ENCODE data around the gene FOXP4.

The FOXP4 gene

DNA sequence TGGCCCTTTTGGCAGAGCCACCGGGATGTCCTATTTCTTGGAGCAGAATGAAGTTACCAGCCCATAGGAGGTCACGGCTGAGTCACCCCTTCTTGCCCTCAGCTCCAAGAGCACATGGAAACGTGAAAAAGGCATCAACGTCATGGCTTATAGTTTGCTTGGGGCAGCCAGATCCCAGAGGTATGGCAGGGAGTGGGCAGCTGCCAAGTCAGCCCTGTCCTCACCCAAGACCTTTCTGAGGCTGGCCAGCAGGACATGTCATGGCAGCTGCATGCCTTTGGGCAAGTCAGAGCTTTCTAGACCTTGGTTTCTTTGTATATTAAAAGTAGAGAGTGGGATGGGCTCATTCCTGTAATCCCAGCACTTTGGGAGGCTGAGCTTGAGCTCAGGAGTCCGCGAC lies 83.9 kb downstream of the FOXP4 start:
- H3K4me1 ChIP-seq (ENCODE audit: insufficient read depth, low read length) = peaks cover 6% of the 10 kb centered on the region; the same call in 1 of the 2 replicates
- H3K36me3 ChIP-seq (ENCODE audit: insufficient read depth, low read length) = no peaks in the 10 kb centered on the region
- H3K9me3 ChIP-seq (ENCODE audit: control insufficient read depth, insufficient read depth, low read length) = no peaks in the 10 kb centered on the region
- no peak overlapping the region for H3K9ac ChIP-seq (ENCODE audit: low read depth, low read length)

DNA sequence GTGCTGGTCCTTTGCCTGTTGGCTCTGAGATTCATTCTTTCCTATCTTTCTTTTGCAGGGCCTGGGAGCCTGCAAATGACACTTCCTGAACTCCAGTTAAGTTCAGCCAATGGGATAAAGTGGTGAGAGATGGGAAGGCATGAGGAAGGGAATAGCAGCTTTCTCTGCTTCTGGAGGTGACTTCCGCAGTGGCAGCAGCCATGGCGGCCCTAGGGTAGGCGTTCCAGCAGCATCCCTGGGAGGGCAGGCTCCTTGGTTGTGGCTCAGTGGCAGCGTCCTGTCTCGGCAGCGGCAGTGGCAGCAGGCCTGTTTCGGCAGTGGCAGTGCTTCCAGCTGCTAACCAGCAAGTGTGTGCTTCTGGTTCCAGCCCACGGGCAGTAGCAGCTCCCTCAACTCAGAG lies 84.8 kb downstream of the FOXP4 start:
- no peak overlapping the region for H3K9ac ChIP-seq (ENCODE audit: low read depth, low read length)
- H3K36me3 ChIP-seq (ENCODE audit: insufficient read depth, low read length) = no peaks in the 10 kb centered on the region
- peaks cover 6% of the 10 kb centered on the region; the same call in 1 of the 2 replicates for H3K4me1 ChIP-seq (ENCODE audit: insufficient read depth, low read length)
- no peaks in the 10 kb centered on the region for H3K9me3 ChIP-seq (ENCODE audit: control insufficient read depth, insufficient read depth, low read length)

DNA sequence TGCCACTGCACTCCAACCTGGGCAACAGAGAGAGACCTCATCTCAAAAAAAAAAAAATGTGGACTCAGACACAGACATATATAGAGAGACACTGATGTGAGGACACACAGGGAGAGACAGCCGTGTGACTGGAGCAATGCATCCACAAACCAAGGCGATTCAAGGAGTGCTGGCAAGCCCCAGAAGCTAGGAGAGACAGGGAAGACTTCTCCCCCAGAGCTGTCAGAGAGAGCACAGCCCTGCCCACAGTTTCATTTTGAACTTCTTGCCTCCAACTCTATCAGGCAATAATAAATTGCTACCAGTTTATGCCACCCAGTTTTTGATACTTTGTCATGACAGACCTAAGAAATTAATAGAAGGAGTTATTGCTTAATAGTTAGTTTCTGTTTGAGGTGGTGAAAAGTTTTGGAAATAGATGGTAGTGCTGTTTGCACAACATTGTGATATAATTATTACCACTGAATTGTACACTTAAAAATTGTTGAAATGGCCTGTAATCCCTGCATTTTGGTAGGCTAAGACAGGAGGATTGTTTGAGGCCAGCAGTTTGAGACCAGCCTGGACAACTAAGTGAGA lies 87.0 kb downstream of the FOXP4 start:
- H3K36me3 ChIP-seq (ENCODE audit: insufficient read depth, low read length) = no peaks in the 10 kb centered on the region
- no peak overlapping the region for H3K9ac ChIP-seq (ENCODE audit: low read depth, low read length)

DNA sequence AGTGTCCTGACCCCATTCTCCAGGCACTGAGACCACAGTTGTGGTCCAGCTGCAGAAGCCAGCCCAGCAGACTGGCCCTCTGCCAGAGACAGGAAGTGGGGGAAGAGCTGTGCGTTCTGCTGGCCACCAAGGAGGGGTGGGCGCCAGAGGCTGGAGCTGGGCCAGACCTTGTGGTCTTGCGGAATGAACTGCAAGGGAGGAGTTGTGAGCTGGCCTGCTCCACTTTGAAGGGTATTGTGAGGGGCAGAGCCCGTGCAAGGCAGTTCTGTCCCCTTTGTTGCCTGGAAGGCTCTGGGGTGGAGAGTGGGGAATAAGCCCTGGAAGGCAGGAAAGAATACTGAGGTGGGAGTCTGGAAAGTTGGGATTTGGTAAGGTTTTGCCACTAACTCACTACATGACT lies 88.5 kb downstream of the FOXP4 start:
- no peak overlapping the region for H3K9ac ChIP-seq (ENCODE audit: low read depth, low read length)
- H3K4me1 ChIP-seq (ENCODE audit: insufficient read depth, low read length) = peaks cover 12% of the 10 kb centered on the region
- no peaks in the 10 kb centered on the region for H3K9me3 ChIP-seq (ENCODE audit: control insufficient read depth, insufficient read depth, low read length)
- H3K36me3 ChIP-seq (ENCODE audit: insufficient read depth, low read length) = no peaks in the 10 kb centered on the region

More for the DNA sequence above, 87.0 kb downstream of the FOXP4 start:
- no peaks in the 10 kb centered on the region for H3K9me3 ChIP-seq (ENCODE audit: control insufficient read depth, insufficient read depth, low read length)
- peaks cover 12% of the 10 kb centered on the region for H3K4me1 ChIP-seq (ENCODE audit: insufficient read depth, low read length)

DNA sequence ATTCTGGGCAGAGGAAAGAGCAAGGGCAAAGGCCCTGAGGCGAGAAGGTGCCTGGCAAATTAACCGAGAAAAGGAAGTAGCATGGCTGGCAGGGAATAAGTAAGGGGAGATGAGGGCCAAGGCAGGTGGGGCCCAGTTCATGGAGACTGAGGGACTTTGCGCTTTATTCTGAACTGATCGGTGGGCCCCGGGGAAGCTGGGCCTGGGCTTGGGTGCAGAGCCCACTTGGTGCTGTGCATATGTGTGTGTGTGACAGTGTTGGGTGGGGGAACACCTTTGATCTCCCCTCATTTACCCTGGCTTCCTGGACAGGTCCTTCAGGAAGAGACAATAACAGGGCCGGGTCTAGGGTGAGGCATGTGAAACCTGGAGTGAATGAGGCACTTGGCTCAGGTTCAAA lies 89.2 kb downstream of the FOXP4 start:
- Histone ChIP-seq H3K9ac (ENCODE audit: low read depth, low read length) (no peak overlapping the region), H3K9me3 (ENCODE audit: control insufficient read depth, insufficient read depth, low read length) (no peaks in the 10 kb centered on the region), H3K4me1 (ENCODE audit: insufficient read depth, low read length) (peaks cover 12% of the 10 kb centered on the region), H3K36me3 (ENCODE audit: insufficient read depth, low read length) (no peaks in the 10 kb centered on the region)

DNA sequence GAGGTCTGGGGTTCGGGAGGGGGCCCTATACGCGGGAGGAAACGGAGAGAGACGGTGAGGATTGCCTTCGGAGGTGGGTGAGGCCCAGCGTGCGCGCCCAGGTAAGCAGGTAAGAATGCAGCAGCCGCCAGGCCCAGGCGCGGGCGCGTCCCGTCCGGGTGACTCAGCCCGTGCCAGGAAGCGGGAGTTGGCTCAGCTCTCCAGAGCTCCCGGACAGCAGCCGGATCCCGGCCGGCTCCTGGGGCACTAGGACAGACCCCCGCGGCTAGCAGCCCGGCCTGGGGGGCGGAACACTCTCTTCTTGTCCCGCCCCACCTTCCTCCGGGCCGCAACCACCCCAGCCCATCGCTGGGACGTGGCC lies 90.6 kb downstream of the FOXP4 start:
- peak overlapping the region; percentile 74 for H3K9ac ChIP-seq (ENCODE audit: low read depth, low read length)

DNA sequence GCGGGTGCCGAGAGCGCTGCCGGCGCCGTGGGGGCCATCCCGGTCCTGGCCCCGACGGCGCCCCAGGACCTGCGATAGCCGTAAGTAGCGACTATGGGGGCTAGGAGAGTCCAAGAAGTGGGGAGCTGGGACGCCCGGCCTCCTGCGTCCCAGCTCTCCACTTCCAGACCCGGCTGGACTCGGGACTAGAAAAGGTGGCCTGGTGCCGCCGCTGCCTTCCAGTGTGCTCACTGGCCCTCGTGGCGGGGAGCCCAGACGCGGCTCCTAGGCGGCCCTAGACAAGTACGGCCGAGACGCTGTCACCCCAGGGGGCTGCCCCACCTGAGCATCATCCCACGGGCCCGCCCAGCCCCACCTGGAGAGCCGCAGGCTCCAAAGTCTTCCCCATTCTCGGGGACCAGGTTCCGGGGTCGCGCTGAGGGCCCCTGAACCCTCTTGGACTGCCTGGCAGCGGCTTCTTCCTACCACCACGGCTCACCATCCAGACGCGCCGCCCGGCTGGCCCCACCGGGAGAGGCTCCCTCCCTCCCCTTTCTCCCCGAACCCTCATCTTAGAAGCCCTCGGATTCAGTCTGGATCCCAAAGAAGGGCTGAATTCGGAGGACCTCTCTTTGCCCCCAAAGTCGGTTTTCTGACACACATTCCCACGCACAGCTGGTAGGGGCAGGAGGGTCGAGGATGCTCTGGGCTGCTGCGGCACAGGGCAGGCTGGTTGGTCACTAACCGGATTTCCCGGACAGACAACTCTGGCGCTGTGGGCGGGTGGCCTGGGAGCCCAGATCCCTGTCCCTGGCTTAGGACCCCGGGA lies 91.2 kb downstream of the FOXP4 start:
- peak overlapping the region; percentile 74 for H3K9ac ChIP-seq (ENCODE audit: low read depth, low read length)

More for the DNA sequence above, 90.6 kb downstream of the FOXP4 start:
- Histone ChIP-seq H3K36me3 (ENCODE audit: insufficient read depth, low read length) (no peaks in the 10 kb centered on the region), H3K9me3 (ENCODE audit: control insufficient read depth, insufficient read depth, low read length) (no peaks in the 10 kb centered on the region), H3K4me1 (ENCODE audit: insufficient read depth, low read length) (peaks cover 19% of the 10 kb centered on the region)

DNA sequence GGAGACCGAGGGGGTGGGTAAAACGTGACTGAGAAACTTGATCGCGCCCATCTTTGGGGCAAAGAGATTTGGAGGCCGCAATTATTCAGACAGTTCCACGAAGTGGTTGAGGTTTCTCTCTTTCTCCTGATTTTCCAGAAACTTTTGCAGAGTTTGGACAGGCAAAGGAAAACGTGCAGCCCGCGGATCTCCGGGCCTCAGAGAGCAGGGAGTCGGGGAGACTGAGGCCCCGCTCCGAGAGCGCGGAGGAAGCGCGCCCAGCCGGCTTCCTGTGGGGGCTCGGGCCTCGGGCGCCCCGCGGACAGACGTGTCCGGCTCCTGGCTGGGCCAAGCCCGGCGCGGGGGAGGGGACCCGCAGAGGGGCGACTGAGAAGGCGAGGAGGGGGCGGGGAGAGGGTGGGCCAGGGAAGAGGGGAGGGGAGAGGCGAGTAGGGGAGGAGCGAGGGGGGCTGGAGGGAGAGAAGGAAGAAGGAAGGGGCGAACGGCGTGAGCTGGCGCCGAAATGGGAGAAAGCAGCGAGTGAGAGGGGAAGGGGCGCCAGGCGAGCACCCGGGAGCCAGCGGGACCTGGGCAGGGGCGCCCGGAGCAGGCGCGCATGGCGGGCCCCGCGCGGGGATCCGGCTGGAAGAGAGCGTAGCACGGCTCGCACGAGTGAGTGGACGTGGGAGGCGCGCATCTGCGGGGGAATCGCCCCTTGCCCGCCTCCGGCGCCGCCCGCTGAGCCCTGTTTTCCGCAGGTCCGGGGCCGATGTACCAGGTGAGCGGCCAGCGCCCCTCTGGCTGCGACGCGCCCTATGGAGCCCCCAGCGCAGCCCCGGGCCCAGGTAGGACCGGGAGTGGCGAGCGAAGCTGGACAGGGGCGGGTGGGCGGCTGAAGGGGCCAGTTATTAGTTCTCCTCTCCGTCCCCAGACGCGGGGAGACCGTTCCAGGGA lies 92.1 kb downstream of the FOXP4 start, which contains the start of gene MDFI:
MDFI (plus strand) TSS at position 467 of the 933 bp plus-strand sequence; CDS start at position 749, 282 bp downstream.
- peak within 1 kb of the TSS; percentile 74 for H3K9ac ChIP-seq (ENCODE audit: low read depth, low read length)
- H3K36me3 ChIP-seq (ENCODE audit: insufficient read depth, low read length) = no peaks in the 10 kb centered on the region
- H3K4me1 ChIP-seq (ENCODE audit: insufficient read depth, low read length) = peaks cover 24% of the 10 kb centered on the region
- no peaks in the 10 kb centered on the region for H3K9me3 ChIP-seq (ENCODE audit: control insufficient read depth, insufficient read depth, low read length)

More for the DNA sequence above, 91.2 kb downstream of the FOXP4 start:
- H3K4me1 ChIP-seq (ENCODE audit: insufficient read depth, low read length) = peaks cover 19% of the 10 kb centered on the region
- H3K9me3 ChIP-seq (ENCODE audit: control insufficient read depth, insufficient read depth, low read length) = no peaks in the 10 kb centered on the region
- H3K36me3 ChIP-seq (ENCODE audit: insufficient read depth, low read length) = no peaks in the 10 kb centered on the region

DNA sequence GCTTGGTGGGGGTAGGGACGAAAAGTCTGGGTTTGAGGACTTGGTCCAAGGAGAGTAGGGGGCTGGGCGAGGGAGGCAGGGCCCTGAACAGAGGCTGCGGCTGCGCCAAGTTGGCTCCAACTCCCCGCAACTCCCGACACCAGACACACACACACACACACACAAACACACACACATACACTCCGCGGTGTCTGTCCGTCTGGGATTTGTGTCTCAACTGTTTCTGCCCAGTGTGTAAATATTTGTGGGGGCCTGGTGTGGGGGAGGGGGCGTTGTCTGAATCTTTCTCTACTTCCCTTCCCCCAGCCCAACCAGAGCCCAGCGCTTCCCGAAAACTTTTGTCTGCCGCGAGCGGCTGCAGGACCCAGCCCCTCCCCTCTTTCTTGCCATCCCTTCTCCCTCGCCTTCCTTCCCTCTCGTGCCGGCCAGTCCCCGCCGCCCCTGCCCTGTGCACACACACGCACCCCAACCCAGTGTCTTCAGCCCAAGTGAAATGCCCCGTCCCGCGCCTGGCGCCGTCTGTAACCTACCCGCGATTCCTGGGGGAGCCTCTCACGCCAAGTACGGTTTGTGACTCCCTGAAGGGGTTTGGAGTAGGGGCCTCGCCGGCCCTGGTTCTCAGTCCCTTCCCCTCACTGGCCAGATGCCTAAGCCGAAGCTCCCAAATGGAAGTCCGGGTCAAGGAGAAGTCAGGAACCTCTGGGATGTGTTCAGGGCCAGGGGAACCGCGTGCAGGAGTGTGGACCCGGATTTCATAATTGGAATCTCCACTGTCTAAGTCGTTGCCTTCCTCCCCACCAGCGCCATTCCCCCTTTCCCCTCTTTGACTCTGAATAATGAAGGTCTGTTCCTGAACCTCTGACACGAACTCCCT lies 93.0 kb downstream of the FOXP4 start:
- H3K9ac ChIP-seq (ENCODE audit: low read depth, low read length) = peak overlapping the region; percentile 74; the same call in 1 of the 2 replicates
- H3K4me1 ChIP-seq (ENCODE audit: insufficient read depth, low read length) = peaks cover 30% of the 10 kb centered on the region
- no peaks in the 10 kb centered on the region for H3K36me3 ChIP-seq (ENCODE audit: insufficient read depth, low read length)
- H3K9me3 ChIP-seq (ENCODE audit: control insufficient read depth, insufficient read depth, low read length) = no peaks in the 10 kb centered on the region

DNA sequence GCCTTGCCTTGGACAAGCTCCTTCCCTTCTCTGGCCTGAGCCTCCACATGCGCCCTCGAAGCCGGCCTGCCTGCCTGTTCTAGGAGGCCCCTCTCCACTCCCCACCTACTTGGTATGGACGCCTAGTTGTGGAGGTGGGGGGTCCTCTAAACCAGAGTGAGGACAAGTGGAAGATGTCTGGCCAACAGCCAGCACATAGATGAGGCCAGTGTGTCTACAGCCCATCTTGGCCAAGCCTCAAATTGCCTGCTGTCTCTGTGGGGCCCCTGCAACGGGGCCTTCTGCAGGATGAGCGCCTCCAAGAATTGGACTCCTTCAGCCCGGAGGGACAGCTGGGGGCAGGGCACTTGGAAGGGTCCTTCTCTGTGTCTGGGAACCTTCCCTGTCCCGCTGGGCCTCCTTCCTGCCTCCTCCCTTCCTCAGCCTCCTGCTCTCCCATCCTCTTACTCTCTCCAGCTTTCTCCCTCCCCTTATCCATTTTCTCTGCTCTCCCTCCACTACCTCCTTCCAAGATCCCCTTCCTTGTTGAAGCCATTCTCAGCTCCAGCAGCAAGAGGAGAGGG lies 93.7 kb downstream of the FOXP4 start:
- Histone ChIP-seq H3K9me3 (ENCODE audit: control insufficient read depth, insufficient read depth, low read length) (no peaks in the 10 kb centered on the region), H3K36me3 (ENCODE audit: insufficient read depth, low read length) (no peaks in the 10 kb centered on the region), H3K4me1 (ENCODE audit: insufficient read depth, low read length) (peaks cover 31% of the 10 kb centered on the region), H3K9ac (ENCODE audit: low read depth, low read length) (peak overlapping the region; percentile 74; the same call in 1 of the 2 replicates)

DNA sequence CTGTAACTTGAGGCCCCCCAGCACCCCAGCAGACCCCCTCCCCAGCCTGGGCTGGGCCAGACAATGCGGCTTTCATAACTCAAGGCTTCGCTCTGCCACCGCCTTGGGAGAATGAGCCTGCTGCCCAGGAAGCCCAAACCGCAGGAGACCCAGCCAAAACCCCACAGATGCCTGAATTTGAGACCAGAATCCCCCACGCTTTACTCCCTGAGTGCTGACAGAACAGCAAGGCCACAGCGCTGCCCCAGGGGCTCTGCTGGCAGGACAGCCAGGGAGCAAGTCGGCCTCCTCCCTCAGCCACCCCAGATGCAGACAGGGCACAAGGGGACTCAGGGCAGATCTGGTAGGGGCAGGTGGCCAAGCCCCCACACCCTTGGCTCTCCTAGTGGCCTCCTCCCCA lies 94.2 kb downstream of the FOXP4 start:
- Histone ChIP-seq H3K9ac (ENCODE audit: low read depth, low read length) (no peak overlapping the region), H3K4me1 (ENCODE audit: insufficient read depth, low read length) (peaks cover 35% of the 10 kb centered on the region), H3K9me3 (ENCODE audit: control insufficient read depth, insufficient read depth, low read length) (no peaks in the 10 kb centered on the region), H3K36me3 (ENCODE audit: insufficient read depth, low read length) (no peaks in the 10 kb centered on the region)

DNA sequence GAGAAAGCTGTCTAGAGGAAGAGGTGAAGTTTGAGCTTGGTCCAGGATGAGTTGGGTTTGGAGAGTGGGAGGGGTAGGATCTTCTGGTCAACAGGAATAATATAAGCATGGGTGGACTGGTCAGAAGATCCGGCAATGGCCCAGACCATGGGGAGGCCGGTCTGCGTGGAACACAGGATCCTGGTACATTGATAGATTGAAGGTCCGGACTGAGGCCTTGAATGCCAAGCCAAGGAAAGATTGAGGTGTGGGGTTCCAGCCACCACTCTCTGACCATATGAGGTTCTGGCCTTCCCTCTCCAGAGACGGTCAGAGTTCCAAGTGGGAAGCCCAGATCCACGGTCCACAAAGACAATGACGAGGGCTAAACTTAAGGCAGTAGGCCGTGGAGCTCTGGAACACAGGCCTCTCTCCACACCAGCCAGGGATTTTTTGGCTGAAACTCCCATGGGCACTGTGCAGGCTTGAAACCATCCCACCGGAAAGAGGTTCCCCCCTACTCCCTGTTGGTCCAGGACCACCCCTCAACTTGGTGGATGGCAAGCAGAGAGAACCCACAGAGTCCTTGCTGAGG lies 95.3 kb downstream of the FOXP4 start:
- no peaks in the 10 kb centered on the region; the same call in 1 of the 2 replicates for H3K36me3 ChIP-seq (ENCODE audit: insufficient read depth, low read length)
- H3K9me3 ChIP-seq (ENCODE audit: control insufficient read depth, insufficient read depth, low read length) = no peaks in the 10 kb centered on the region
- no peak overlapping the region for H3K9ac ChIP-seq (ENCODE audit: low read depth, low read length)
- peaks cover 40% of the 10 kb centered on the region for H3K4me1 ChIP-seq (ENCODE audit: insufficient read depth, low read length)
